HG03469 (cell line): Measurements from ENCODE around the gene BICC1.

Source experiments
- ATAC-seq: cut with Tn5 transposase; IDR thresholded peaks from one replicate; pipeline ENCODE4 v1.9.1; 2021; ENCODE audit warnings: mild to moderate bottlenecking, moderate library complexity, moderate number of reproducible peaks; ENCODE audit not compliant: unreplicated experiment

BICC1 gene

GRCh38 chr10:58695022-58695421, 182.3 kb downstream of the BICC1 start:
- no peak for ATAC-seq

- no peak for ATAC-seq
These were observed 184.1 kb downstream of the BICC1 start for GRCh38 chr10:58696736-58697135.

GRCh38 chr10:58697691-58698090, 185.0 kb downstream of the BICC1 start:
- no peak for ATAC-seq

GRCh38 chr10:58698777-58699356, 186.2 kb downstream of the BICC1 start:
- no peak for ATAC-seq

- no peak for ATAC-seq
These were observed 187.9 kb downstream of the BICC1 start for GRCh38 chr10:58700591-58700990.

GRCh38 chr10:58701405-58702135, 188.9 kb downstream of the BICC1 start:
- ATAC-seq, result no peak

GRCh38 chr10:58704226-58704625, 191.6 kb downstream of the BICC1 start:
- ATAC-seq, result no peak

GRCh38 chr10:58704671-58705141, 192.0 kb downstream of the BICC1 start:
- ATAC-seq, result no peak

GRCh38 chr10:58706836-58707235, 194.2 kb downstream of the BICC1 start:
- no peak for ATAC-seq

- ATAC-seq, result no peak
These were observed 199.5 kb downstream of the BICC1 start for GRCh38 chr10:58712141-58712540.

GRCh38 chr10:58712982-58713381, 200.3 kb downstream of the BICC1 start:
- no peak for ATAC-seq

- no peak for ATAC-seq
These were observed 201.7 kb downstream of the BICC1 start for GRCh38 chr10:58714409-58714808.

- no peak for ATAC-seq
These were observed 202.4 kb downstream of the BICC1 start for GRCh38 chr10:58715061-58715460.

GRCh38 chr10:58718596-58718995, 205.9 kb downstream of the BICC1 start:
- no peak for ATAC-seq

- no peak for ATAC-seq
These were observed 209.1 kb downstream of the BICC1 start for GRCh38 chr10:58721601-58722281.

- ATAC-seq, result no peak
These were observed 210.5 kb downstream of the BICC1 start for GRCh38 chr10:58723186-58723585.

- ATAC-seq, result no peak
These were observed 211.3 kb downstream of the BICC1 start for GRCh38 chr10:58723966-58724365.

- no peak for ATAC-seq
These were observed 212.1 kb downstream of the BICC1 start for GRCh38 chr10:58724781-58725180.

- ATAC-seq, result no peak
These were observed 213.2 kb downstream of the BICC1 start for GRCh38 chr10:58725901-58726300.

- ATAC-seq, result no peak
These were observed 215.0 kb downstream of the BICC1 start for GRCh38 chr10:58727633-58728032.

GRCh38 chr10:58731276-58731675, 218.6 kb downstream of the BICC1 start:
- no peak for ATAC-seq

- ATAC-seq, result no peak
These were observed 220.8 kb downstream of the BICC1 start for GRCh38 chr10:58733436-58733835.
